Stimulated activated CD4-positive, alpha-beta T cell treated with anti-CD3 and anti-CD28 coated beads, Interleukin-4, amount 100 ng/mL, for 4 hours (primary cell): ENCODE measurements around the gene ZNF236.
A peak's percentile ranks its signal among the peaks of the same experiment; 100 is the strongest.

Experiments
- DNase-seq, 2 experiments: peaks; one replicate each; pipeline ENCODE4 v3.0.0-alpha.2; 2020

ZNF236 gene

DNA sequence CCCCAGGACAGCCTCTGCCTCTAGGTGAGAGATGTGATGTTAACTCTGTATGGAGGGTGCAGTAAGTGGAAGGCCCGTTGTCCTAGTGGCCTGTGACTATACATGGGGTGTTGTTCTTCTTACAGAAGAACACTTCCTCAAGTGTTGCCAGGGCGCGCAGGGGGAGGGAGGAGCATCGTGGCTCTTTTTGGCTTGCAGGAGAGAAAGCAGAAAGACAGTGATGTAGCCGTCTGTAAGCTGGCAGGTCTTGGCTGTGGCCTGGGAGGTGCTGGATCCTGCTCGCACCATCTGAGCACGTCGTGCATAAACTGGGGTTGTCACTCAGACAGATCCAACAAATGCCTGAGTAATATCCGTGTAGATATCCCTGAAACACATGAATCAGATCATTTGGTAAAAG, 44.3 kb downstream of the ZNF236 start:
- DNase-seq: no peak

DNA sequence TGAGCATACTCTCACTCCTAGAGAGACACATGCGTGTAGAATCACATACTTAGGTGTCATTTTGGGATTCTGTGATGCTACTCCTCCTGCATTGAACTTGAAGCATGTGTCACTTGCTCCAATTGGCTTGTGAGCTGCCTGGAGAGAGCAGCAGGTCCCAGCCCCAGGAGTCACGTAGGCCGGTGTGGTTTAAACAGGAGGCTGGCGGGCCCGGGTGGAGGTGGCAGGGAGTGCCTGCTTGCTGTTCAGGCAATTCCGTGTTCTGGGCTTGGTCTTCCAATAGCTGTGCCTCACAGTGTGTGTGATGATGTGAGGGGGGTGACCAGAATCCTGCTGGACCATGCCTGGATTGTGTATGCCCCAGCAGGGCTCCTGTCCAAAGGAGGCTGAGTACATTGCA, 51.0 kb downstream of the ZNF236 start:
- no peak for DNase-seq

DNA sequence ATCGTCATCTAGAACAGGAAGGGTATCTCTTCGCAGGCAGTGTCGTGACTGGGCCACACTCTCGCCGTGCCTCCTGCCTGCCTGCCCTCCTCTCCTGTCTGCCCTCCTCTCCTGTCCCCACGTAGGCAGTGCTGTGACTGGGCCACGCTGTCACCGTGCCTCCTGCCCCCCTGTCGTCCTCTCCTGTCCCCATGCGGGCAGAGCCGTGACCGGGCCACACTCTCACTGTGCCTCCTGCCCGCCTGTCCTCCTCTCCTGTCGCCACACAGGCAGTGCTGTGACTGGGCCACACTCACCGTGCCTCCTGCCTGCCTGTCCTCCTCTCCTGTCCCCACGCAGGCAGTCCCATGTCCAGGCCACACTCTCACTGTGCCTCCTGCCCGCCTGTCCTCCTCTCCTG, 51.4 kb downstream of the ZNF236 start:
- DNase-seq: no peak

DNA sequence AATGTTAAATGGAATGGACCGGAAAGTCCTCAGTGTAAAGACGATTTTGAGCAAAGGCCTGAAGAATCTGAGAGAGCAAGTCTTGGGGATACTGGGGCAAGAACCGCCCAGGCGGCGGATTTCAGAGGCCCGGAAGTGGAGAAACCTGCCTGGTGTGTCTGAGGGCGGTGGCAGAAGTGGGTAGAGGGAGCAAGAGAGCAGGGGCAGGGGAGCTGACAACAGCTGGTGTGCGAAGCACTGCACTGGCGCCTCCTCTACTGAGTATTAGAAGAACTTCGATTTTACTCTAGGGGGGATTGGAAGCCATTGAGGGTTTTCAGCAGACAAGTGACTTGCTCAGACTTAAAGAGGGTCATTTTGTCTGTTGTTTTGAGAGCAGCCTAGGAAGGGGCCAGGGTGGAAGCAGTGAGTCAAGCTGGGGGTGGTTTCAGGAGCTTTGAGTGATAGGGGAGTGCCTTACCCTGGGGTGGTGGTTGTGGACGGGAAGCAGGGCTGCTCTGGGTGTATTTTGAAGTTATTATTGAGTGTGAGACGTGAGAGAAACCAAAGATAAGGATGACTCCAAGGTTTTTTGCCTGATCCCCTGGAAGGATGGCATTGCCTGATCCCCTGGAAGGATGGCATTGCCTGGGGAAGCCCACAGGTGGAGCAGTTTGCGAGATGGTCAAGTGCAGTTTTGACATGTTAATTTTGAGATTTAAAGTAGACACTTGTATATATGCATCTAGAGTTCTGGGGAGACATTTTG, 52.5 kb downstream of the ZNF236 start:
- DNase-seq: no peak

DNA sequence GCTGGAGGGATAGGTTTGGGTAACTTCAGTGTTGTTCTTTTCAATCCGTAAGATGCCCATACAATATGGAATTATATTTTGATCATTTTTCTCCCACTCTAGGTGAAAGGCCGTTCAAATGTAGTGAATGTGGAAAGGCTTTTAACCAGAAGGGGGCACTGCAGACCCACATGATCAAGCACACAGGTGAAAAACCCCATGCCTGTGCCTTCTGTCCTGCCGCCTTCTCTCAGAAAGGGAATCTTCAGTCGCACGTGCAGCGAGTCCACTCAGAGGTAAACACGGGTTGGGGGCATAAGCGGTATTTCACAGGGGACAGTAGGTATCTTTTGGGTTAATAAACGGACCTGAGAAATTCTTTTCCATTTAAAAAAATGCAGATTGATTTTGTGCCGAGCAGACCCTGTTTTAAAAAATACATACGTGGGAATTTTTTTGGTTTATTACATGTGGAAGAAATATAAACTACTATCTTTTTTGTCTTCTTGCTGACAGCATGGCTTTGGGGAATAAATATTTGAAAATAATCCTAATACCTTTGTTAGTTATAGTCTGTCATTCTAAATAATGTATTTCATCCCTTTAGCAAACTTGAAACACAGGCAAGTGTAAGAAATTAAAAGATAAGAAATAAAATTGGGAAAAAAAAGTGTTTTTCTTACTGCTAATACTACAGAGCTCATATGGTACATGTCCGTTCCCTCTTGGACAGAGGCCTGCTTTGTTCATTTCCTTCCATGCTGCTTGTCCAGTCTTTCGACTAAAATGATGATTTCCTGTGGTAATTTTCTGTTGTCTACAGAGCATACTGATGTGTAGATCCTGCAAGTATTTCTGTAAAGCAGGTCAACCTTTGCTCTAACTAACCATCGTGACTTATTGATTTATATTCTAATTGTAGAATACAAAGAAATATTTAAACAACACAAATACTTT, 53.3 kb downstream of the ZNF236 start:
- peak in 1 of 2 experiments; percentile 21 for DNase-seq

DNA sequence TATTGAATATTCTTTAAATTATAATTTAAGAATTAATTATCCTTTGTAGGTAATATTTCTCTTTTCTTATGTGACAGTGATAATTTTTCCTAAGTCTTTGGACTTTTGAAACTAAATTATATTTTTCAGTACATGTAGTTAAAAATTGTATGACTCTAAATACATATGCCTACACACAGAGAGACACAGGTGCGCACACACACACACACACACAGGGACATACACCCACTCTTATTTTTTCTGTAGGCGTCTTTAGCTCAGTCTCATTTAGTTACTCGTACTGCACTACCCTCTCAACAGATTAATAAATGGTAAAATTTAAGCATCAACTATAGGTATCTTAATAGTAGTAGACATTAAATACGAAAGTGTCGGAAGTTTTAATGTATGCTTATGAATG, 56.1 kb downstream of the ZNF236 start:
- DNase-seq: no peak

DNA sequence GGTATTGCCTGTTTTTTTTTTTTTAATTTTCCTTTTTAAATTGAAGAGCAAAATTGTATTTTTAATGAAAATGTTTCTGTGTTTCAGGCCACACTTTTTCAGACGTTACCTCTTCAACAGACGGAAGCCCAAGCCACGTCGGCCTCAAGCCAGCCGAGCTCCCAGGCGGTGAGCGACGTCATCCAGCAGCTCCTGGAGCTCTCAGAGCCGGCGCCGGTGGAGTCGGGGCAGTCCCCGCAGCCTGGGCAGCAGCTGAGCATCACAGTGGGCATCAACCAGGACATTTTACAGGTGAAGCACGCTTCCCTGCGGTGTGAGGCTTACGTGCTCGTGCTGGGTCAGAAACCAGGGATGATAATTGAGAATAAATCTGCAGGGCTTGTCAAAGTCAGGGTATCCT, 57.7 kb downstream of the ZNF236 start:
- DNase-seq: no peak

DNA sequence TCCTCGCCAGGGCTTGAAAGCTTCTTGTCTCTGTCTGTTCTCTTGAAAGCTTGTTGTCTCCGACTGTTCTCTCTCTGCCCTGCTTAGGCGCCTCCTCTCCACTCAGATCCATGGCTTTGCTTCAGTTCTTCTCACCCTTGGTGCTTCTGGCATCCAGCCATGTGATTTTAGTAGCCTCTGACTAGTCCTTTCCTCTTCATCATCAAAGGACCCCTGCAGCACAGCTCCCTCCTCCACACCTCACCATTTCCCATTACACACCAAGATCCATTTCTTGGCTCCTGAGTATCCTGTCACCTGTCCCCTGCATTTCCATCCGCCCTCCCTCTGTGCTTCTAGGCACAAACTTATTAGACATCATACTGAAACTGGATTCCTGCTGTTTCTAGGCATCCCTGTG, 59.4 kb downstream of the ZNF236 start:
- no peak for DNase-seq

DNA sequence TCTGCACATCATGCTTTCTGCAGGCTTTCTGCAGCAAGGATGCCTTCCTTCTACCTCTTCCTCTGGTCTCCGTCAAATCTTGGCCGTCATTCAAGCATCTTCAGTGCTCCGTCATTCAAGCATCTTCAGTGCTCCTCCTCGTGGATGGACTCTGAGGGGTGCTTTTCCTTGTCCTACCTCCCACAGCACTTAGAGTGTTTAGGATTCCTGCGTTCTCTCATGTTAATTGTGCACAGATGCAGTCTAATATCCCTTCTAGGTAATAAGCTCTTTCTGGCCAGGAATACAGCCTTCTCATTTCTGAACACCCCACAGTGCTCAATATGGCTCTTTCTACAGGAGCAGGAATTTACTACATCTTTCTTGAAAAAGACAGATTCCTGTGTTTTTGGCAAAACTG, 59.8 kb downstream of the ZNF236 start:
- DNase-seq: no peak

DNA sequence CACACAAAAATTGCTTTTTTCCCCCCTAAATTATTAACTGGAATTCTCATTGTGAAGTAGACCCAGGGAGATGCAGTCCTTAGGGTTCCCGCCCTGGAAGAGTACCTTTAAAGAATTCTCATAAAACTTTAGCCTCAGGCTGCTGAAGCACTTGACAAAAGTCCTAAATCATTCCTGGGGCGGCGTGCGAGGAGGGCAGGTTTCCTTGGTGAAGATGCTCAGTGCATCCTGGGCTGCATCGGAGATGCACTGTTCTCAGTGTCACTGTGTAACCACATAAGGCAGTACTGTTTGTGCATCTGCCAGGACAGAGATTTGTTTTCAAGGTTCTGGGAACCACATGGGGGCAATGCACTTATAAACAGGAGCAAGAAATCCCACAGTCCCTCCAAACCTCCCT, 62.6 kb downstream of the ZNF236 start:
- DNase-seq: no peak

DNA sequence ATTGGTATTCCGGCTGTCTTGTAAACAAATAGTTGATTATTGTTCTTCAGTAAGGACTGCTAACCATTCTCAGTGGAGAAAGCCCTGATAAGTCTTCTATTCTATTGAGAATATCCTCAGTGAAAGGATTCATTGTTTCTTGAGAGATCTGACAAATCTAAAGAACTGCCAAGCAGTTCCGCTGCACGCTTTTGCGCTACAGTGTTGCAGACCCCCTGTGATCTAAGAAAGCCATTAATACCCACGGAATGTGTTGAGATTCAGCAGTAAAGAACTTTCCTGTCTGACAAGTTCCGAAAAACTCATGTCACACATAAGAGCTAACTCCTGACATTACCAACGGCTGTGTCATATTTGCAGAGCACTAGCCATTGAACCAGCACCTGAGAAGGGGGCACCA, 63.8 kb downstream of the ZNF236 start:
- no peak for DNase-seq

DNA sequence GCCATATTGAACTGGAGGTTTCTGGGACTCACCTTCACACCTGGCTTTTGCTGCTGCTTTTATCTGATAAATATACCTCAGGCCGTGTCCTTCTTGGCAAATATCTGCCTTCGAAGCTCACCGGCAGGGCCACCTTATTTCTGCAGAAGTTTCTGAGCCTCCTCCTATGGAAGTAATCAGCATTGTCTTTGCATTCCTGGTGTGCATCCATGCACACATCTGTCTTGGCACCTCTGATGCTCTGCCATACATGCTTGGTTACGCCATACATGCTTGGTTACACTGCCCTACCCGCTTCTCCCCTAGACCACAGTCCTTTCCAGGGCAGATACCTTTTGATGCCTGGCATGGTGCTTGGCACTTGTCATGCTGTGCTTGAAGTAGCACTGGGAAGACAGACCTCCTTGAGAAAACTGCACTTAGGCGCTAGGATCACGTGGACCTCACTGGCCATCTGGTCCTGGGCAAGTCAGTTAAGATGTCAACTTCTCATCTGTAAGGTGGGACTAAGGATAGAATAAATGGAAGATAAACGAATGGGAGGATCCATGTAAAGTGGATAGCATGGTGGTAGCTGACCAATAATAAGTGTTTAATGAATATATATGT, 66.8 kb downstream of the ZNF236 start:
- DNase-seq: no peak

DNA sequence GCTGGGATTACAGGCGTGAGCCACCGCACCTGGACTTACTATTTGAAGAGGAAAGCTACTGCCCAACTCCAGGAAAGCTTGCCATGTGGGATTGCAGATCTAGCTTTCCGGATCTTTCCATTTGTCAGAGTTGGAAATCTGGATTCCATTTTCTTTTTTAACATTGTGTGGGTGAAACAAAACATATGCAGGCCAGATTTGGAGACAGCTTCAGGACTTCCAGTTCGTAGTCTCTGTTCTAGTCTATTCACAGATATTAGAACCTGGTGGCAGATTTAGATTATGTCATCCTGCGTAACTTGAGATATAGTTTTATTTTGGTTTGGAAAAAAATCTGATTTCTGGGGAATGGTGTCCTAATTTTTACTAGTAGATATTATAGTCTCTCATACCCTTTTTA, 70.5 kb downstream of the ZNF236 start:
- no peak for DNase-seq

DNA sequence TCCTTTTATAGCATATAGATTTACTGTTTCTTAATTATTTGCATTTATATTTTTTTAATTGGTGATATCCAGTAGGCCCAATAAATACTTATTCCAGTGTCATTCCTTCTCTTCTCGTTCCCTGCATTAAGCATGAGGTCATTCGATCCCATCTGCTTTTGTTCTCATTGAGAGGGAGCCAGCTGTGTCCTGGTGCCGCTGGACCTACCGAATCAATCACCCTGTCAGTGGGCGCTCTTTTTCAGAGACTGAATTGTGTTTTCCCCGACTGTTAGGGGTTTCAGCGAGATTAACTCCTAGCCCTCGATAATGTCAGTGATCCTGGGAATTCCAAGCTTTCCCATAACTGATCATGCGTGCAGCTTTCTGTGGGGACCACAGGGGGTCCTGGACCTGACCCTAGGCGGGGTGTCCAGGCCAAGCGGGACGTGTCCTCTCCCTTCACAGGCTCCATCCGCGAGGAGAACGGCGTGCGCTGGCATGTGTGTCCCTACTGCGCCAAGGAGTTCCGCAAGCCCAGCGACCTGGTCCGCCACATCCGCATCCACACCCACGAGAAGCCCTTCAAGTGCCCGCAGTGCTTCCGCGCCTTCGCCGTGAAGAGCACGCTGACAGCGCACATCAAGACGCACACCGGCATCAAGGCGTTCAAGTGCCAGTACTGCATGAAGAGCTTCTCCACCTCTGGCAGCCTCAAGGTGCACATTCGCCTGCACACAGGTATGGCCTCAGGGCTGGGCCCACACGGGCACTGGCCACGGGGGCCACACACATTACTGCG, 72.4 kb downstream of the ZNF236 start:
- DNase-seq: no peak

DNA sequence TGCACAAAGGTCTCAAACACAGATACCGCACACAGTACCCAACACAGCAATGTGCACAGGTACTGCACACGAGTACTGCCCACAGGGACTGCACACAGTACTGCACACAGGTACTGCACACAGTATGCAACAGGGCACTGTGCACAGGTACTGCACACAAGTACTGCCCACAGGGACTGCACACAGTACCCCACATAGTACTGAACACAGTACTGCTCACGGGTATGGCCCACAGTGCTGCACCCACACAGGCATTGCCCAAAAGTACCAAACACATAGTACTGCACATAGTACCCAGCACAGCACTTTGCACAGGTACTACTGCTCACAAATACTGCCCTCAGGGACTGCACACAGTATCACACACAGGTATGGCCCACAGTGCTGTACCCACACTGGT, 73.1 kb downstream of the ZNF236 start:
- no peak for DNase-seq

DNA sequence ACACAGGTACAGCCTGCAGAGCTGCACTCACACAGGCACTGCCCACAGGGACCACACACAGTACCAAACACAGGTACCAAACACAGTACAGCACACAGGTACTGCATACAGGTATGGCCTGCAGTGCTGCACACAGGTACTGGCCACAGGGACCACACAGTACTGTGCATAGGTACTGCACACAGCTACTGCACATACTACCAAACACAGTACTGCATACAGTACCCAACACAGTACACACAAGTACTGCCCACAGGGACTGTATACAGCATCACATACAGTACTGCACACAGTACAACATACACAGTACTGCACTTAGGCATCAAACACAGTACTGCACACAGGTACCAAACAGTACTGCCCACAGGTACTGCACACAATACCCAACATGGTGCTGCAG, 74.3 kb downstream of the ZNF236 start:
- DNase-seq: no peak

DNA sequence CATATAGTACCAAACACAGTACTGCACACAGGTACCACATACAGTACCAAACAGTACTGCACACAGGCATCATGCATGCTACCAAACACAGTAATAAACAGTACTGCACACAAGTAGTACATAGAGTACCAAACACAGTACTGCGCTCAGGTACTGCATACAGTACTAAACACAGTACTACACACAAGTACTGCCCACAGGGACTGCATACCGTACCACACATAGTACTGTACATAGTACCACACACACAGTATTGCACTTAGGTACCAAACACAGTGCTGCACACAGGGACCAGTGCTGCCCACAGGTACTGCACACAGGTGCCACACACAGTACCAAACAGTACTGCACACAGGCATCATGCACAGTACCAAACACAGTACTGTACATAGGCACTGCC, 74.9 kb downstream of the ZNF236 start:
- DNase-seq: no peak

DNA sequence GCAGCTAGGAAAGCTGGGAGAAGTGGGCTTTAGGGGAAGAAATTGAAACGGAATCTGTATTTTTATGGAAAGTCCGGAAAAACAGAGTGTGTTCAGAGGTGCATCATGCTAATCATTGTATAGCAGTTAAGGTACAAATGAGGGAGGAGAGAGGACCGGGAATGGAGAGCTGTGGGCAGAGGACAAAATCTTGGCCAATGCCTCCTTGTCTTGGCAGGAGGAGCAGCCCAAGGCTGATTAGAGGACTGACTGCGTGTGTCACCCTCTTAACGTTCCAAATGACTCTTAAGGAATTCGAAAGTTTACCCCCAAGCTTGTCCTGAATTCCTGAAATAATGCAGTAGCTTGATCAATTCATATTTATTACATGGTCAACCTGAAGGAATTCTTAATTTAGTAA, 81.0 kb downstream of the ZNF236 start:
- DNase-seq: no peak

DNA sequence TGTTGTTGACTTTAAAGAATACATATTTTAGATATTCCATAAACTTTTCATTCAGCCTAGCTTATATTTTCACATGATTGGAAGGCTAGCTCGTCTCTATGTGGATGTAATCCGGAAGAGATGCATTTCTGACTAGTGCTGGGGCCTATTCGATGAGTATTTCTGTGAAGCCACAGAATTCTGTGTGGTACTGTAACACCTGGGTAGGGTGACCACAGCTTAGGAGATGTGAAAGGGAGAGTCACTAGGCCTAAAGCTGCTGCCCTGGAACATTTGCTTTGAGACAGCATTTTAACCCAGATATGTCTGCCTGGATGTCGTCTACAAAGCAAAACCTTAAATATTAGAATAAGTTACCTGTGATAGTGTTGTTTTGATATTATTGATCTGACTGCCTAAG, 83.5 kb downstream of the ZNF236 start:
- DNase-seq: no peak

DNA sequence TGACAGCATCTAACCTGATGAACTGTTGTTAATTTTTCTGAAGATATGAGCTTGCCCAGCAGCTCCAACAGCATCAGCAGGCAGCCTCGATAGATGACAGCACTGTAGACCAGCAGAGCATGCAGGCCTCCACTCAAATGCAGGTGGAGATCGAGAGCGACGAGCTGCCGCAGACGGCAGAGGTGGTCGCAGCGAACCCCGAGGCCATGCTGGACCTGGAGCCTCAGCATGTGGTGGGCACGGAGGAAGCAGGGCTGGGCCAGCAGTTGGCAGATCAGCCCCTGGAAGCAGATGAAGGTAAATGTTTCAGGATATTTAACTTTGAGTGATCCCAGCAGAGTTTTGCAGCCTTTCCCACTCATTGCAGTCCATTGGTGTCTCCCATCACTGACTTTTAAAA, 85.9 kb downstream of the ZNF236 start:
- no peak for DNase-seq

DNA sequence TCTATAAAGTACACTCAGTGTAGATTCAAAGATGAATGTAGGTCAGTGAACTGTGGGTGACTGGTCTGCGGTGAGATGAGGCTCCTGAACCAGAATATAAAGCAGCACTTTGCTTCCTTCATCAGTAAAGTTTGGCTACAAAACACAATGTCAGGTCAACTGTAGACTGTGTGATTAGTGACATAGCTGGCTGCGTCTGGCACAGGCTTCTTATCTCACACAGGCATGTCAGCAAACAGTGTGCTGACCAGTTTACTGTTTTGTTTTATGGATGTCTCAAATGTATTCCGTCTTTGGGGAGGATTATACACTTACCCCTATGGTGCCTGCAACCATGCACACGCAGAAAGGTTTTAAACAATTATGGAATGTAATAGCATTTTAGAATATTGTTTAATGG, 87.1 kb downstream of the ZNF236 start:
- DNase-seq: no peak

DNA sequence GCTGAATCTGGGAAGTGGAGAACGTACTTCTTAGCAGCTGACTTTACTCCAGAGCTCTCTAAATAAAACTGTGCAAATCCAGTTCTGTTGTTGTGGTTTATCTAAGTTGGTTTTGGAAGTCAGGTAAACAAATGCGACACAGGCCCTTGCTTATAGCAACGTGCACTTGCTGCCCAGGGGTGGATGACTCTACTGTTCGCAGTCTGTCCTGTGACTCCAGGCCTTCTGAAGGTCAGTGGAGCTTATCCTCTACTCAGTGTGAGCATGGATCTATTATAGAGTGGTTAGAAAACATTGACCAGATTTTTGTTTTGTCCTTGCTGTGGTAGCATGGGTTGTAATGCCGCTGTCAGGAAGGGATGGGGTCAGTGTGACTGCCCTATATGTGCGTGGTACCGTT, 89.1 kb downstream of the ZNF236 start:
- no peak for DNase-seq

DNA sequence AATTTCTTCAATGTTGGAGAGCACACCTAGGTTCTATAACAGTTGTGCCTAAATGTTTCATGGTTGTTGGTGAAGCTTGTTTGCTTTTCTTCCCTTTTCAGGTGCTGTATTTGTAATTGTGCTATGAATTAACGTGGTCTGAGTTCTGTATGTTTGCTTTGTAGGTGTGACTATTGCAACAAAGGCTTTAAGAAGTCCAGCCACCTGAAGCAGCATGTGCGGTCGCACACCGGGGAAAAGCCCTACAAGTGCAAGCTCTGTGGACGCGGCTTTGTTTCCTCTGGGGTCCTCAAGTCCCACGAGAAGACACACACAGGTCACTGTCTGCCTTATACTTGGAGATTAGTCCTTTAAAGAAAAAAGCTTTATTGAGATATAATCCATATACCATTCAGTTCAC, 91.2 kb downstream of the ZNF236 start:
- DNase-seq: no peak
